ENCODE measurements around the gene MRPL46.
"Not testable (repeated sequence)": the region's sequence is repeated elsewhere in the genome, so short reads cannot be mapped to it uniquely, and the experiment has no call there.

The MRPL46 gene

GRCh38 chr15:88440021-88440420 is 27.2 kb downstream of the MRPL46 start:
- ChIA-PET POLR2A (no interaction called here), CTCF (interaction anchor here (0.7 to 3.2 kb wide), 3 partner anchors 10 to 25 kb away, joined by 3 to 16 read pairs (median 3); no protein-coding TSS in a partner anchor)
- no peak for DNase-seq (ENCODE audit: extremely low spot score)
- TF ChIP-seq CTCF (IDR thresholded peaks at IDR 0.05; ENCODE audit: control extremely low read depth, extremely low read depth, low read depth, missing control alignments), result no peak

GRCh38 chr15:88438181-88438580 is 29.0 kb downstream of the MRPL46 start:
- POLR2A ChIA-PET, result interaction anchor here (0.7 kb wide), 1 partner anchor 211 kb away, joined by 3 read pairs; no protein-coding TSS in a partner anchor
- TF ChIP-seq CTCF (IDR thresholded peaks at IDR 0.05; ENCODE audit: control extremely low read depth, extremely low read depth, low read depth, missing control alignments), result no peak
- DNase-seq (ENCODE audit: extremely low spot score), result no peak
- CTCF ChIA-PET, result interaction anchor here (0.9 to 3.2 kb wide), 4 partner anchors 10 to 106 kb away, joined by 3 to 16 read pairs (median 4); no protein-coding TSS in a partner anchor

- CTCF ChIA-PET; DNase-seq (ENCODE audit: extremely low spot score); POLR2A ChIA-PET: not testable (repeated sequence)
Measured at GRCh38 chr15:88434106-88434505, 33.1 kb downstream of the MRPL46 start.

GRCh38 chr15:88433046-88433685 is 34.0 kb downstream of the MRPL46 start:
- TF ChIP-seq CTCF (IDR thresholded peaks at IDR 0.05; ENCODE audit: control extremely low read depth, extremely low read depth, low read depth, missing control alignments), result no peak
- ChIA-PET CTCF (interaction anchor here (1.2 kb wide), 1 partner anchor 17 kb away, joined by 3 read pairs; no protein-coding TSS in a partner anchor), POLR2A (no interaction called here)
- DNase-seq (ENCODE audit: extremely low spot score), result no peak

GRCh38 chr15:88431441-88431840 is 35.7 kb downstream of the MRPL46 start:
- ChIA-PET POLR2A (no interaction called here), CTCF (no interaction called here)
- TF ChIP-seq CTCF (IDR thresholded peaks at IDR 0.05; ENCODE audit: control extremely low read depth, extremely low read depth, low read depth, missing control alignments), result no peak
- no peak for DNase-seq (ENCODE audit: extremely low spot score)

- CTCF ChIA-PET, result interaction anchor here (1.4 kb wide), 1 partner anchor 16 kb away, joined by 3 read pairs; no protein-coding TSS in a partner anchor
- DNase-seq (ENCODE audit: extremely low spot score), result no peak
- POLR2A ChIA-PET, result no interaction called here
- no peak for TF ChIP-seq CTCF (IDR thresholded peaks at IDR 0.05; ENCODE audit: control extremely low read depth, extremely low read depth, low read depth, missing control alignments)
Measured at GRCh38 chr15:88430051-88430450, 37.1 kb downstream of the MRPL46 start.

- POLR2A ChIA-PET, result no interaction called here
- no peak for TF ChIP-seq CTCF (IDR thresholded peaks at IDR 0.05; ENCODE audit: control extremely low read depth, extremely low read depth, low read depth, missing control alignments)
- DNase-seq (ENCODE audit: extremely low spot score), result no peak
- CTCF ChIA-PET, result interaction anchor here (1.3 kb wide), 1 partner anchor 26 kb away, joined by 3 read pairs; no protein-coding TSS in a partner anchor
Measured at GRCh38 chr15:88428805-88429605, 38.2 kb downstream of the MRPL46 start.

All from GM10248 (cell line).